Liver (tissue), 9 donors: ENCODE data around the gene SERPINB8. TPM values are rescaled to one million over a fixed set of nuclear protein-coding genes. Genes with fewer than 3 reads are reported as not detected.

ENCODE experiments used
- DNase-seq: peaks from one replicate; pipeline ENCODE4 v3.0.0-alpha.2; 2017; ENCODE audit warnings: low spot score
- H3K27ac ChIP-seq, 2 donors: one replicate each; pipeline ENCODE4 v1.7.0; 2013; ENCODE audit warnings: inconsistent platforms in 2 of 2, low read length in 2 of 2, control low read depth in 1 of 2, low read depth in 1 of 2, mild to moderate bottlenecking in 1 of 2
- H3K27me3 ChIP-seq, 4 donors: one replicate each; pipeline versions ENCODE4 v1.6.1 to v1.7.0; 2013; ENCODE audit warnings: low read length in 3 of 4, inconsistent platforms in 1 of 4, mild to moderate bottlenecking in 1 of 4, moderate library complexity in 1 of 4; ENCODE audit not compliant: control insufficient read depth in 4 of 4, insufficient read depth in 4 of 4
- H3K36me3 ChIP-seq, 4 donors: one replicate each; pipeline versions ENCODE4 v1.6.1 to v1.7.0; 2013; ENCODE audit warnings: low read length in 3 of 4, mild to moderate bottlenecking in 3 of 4, low read depth in 1 of 4, moderate library complexity in 1 of 4; ENCODE audit not compliant: control insufficient read depth in 4 of 4, insufficient read depth in 3 of 4
- H3K4me1 ChIP-seq, 4 donors: one replicate each; pipeline versions ENCODE4 v1.6.1 to v1.7.0; 2013; ENCODE audit warnings: low read length in 3 of 4, mild to moderate bottlenecking in 3 of 4, moderate library complexity in 1 of 4; ENCODE audit not compliant: control insufficient read depth in 4 of 4, insufficient read depth in 4 of 4
- H3K4me3 ChIP-seq, 3 donors: one replicate each; pipeline versions ENCODE4 v1.6.1 to v1.7.0; 2013; ENCODE audit warnings: low read length in 3 of 3, control low read depth in 1 of 3, low read depth in 1 of 3, mild to moderate bottlenecking in 1 of 3
- H3K9ac ChIP-seq, 2 donors: one replicate each; pipeline ENCODE4 v1.7.0; 2013; ENCODE audit warnings: low read length in 2 of 2, mild to moderate bottlenecking in 2 of 2, moderate library complexity in 2 of 2, control low read depth in 1 of 2, low read depth in 1 of 2
- H3K9me3 ChIP-seq, 4 donors: one replicate each; pipeline versions ENCODE4 v1.6.1 to v1.7.0; 2013; ENCODE audit warnings: low read length in 3 of 4; ENCODE audit not compliant: control insufficient read depth in 4 of 4
- EGR1 ChIP-seq, 2 donors: IDR thresholded peaks; 2 replicates each; pipeline ENCODE4 v1.6.1; 2016 to 2018; ENCODE audit warnings: antibody characterized with exemption in 2 of 2, low read depth in 2 of 2
- FOXA1 ChIP-seq: IDR thresholded peaks from 2 replicates; pipeline ENCODE4 v1.6.1; 2016; ENCODE audit warnings: antibody characterized with exemption
- FOXA2 ChIP-seq: IDR thresholded peaks from 2 replicates; pipeline ENCODE4 v1.6.1; 2016; ENCODE audit warnings: antibody characterized with exemption
- GABPA ChIP-seq, 2 donors: IDR thresholded peaks in 1 of 2; conservative IDR thresholded peaks in 1 of 2; 2 replicates each; pipeline ENCODE4 v1.6.1; 2016; ENCODE audit warnings: antibody characterized with exemption in 2 of 2, mild to moderate bottlenecking in 1 of 2, moderate library complexity in 1 of 2
- HNF4A ChIP-seq, 2 donors: conservative IDR thresholded peaks; 2 replicates each; pipeline ENCODE4 v1.6.1; 2016; ENCODE audit warnings: antibody characterized with exemption in 2 of 2, mild to moderate bottlenecking in 2 of 2
- HNF4G ChIP-seq: IDR thresholded peaks from 2 replicates; pipeline ENCODE4 v1.6.1; 2016; ENCODE audit warnings: antibody characterized with exemption
- JUND ChIP-seq, 2 donors: IDR thresholded peaks; 2 replicates each; pipeline ENCODE4 v1.6.1; 2016; ENCODE audit warnings: antibody characterized with exemption in 2 of 2
- NR2F2 ChIP-seq: IDR thresholded peaks from 2 replicates; pipeline ENCODE4 v1.6.1; 2016; ENCODE audit warnings: antibody characterized with exemption
- RAD21 ChIP-seq, 2 donors: IDR thresholded peaks; 2 replicates each; pipeline ENCODE4 v1.6.1; 2016; ENCODE audit warnings: antibody characterized with exemption in 2 of 2, mild to moderate bottlenecking in 2 of 2
- RXRA ChIP-seq, 2 donors: IDR thresholded peaks; 2 replicates each; pipeline ENCODE4 v1.6.1; 2017 to 2018; ENCODE audit warnings: antibody characterized with exemption in 2 of 2, mild to moderate bottlenecking in 1 of 2
- SP1 ChIP-seq: IDR thresholded peaks from 2 replicates; pipeline ENCODE4 v1.6.1; 2018; ENCODE audit warnings: antibody characterized with exemption, mild to moderate bottlenecking
- TAF1 ChIP-seq: conservative IDR thresholded peaks from 2 replicates; pipeline ENCODE4 v1.6.1; 2016; ENCODE audit warnings: antibody characterized with exemption, mild to moderate bottlenecking
- YY1 ChIP-seq: IDR thresholded peaks from 2 replicates; pipeline ENCODE4 v1.6.1; 2016; ENCODE audit warnings: antibody characterized with exemption, mild to moderate bottlenecking
- WGBS: extraction: QIAGEN DNeasy Blood & Tissue Kit; methylation state at CpG from one replicate; pipeline ENCODE4 v1.1.7; 2013; 5-methylcytosine and 5-hydroxymethylcytosine counted together
- polyA plus RNA-seq, 2 donors: library from polyadenylated mRNA; stranded (reverse) in 1 of 2; unstranded in 1 of 2; fragments of 200-250 nt in 1 of 2; fragments of >200 nt in 1 of 2; fragmentation: Nextera tagmentation in 1 of 2; extraction: Ambion mirVana in 1 of 2; gene quantifications; one replicate each; pipeline versions ENCODE4 v1.2.1 to v1.2.3, GENCODE V29; 2013 to 2015
- total RNA-seq, 2 donors: library from RNA; depleted of rRNA; stranded (reverse); fragments of >200 nt; gene quantifications; one replicate each; pipeline ENCODE4 v1.2.3, GENCODE V29; 2014
- TF ChIP-seq, protein P1 (sequence below): IDR thresholded peaks from 2 replicates; pipeline ENCODE4 v1.6.1; 2016; ENCODE audit warnings: antibody characterized with exemption
- TF ChIP-seq, protein P2 (sequence below): IDR thresholded peaks from 2 replicates; pipeline ENCODE4 v1.6.1; 2016; ENCODE audit warnings: antibody characterized with exemption
- TF ChIP-seq, protein P3 (sequence below): fragments of 150-350 bp; IDR thresholded peaks from 2 replicates; pipeline ENCODE4 v1.5.1; 2017; ENCODE audit warnings: improper control_type of control experiment, low read depth, low read length; ENCODE audit not compliant: missing input control
- TF ChIP-seq, protein P4 (sequence below): IDR thresholded peaks from 2 replicates; pipeline ENCODE4 v1.6.1; 2016; ENCODE audit warnings: antibody characterized with exemption
- TF ChIP-seq, protein P5 (sequence below): IDR thresholded peaks from 2 replicates; pipeline ENCODE4 v1.6.1; 2016; ENCODE audit warnings: antibody characterized with exemption, mild to moderate bottlenecking
- donor health status: healthy.
- donor health status: healthy.
- donor health status: healthy.
- donor health status: healthy.
- donor health status: healthy.

SERPINB8 gene
- total and polyA plus RNA-seq, 4 donors: 2.5 to 8.6 (median 6.7) TPM

DNA sequence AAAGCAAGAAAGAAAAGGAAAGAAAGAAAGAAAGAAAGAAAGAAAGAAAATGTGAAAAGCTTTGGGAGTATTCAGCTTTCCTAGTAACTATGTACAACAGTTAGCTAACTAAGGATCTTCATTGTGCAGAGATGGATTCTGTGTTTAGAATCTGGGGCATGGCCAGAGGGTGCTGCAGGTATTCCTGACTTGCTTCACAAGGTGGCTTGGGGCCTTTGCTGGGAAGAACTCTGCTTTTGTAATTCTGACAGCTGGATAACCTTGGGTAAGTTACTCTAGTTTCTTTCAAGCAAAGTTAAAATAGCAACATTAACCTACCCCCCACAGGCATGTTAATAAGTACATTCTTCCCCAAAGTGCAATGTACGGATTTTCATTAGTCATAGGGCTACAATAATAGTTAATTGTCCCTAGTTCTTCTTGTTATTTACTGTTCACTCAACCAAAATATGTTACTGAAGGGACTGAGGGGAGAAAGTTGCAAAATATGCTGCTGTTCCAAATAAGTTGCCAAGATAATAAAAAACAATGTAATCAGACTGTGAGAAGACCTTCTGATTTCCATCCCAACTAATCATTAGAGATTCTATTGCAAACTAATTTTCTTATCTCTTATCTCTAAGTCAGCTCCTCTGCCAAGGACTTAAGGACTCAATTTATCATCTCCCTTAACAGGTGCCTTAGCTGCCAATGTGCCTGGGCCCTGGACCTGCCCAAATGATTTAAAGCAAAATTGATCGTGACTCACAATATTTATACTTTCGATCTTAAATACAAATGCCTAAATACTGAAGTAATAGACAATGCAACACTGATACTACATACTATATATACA, 50.3 kb downstream of the SERPINB8 start:
- Histone ChIP-seq H3K4me3 (no peak overlapping the region), H3K27me3 (no peaks in the 10 kb centered on the region), H3K9me3 (no peaks in the 10 kb centered on the region), H3K9ac (no peak overlapping the region), H3K4me1 (no peaks in the 10 kb centered on the region), H3K36me3 (no peaks in the 10 kb centered on the region), H3K27ac (no peak overlapping the region)
- WGBS: 88% methylated on average over 3 of the region's 3 CpGs
- no peak for DNase-seq
- TF ChIP-seq FOXA2: no peak
- no peak for TF ChIP-seq FOXA1
- TF ChIP-seq, protein P1, sequence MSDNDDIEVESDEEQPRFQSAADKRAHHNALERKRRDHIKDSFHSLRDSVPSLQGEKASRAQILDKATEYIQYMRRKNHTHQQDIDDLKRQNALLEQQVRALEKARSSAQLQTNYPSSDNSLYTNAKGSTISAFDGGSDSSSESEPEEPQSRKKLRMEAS: no peak
- TF ChIP-seq, protein P2, sequence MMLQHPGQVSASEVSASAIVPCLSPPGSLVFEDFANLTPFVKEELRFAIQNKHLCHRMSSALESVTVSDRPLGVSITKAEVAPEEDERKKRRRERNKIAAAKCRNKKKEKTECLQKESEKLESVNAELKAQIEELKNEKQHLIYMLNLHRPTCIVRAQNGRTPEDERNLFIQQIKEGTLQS: no peak
- TF ChIP-seq, protein P3, sequence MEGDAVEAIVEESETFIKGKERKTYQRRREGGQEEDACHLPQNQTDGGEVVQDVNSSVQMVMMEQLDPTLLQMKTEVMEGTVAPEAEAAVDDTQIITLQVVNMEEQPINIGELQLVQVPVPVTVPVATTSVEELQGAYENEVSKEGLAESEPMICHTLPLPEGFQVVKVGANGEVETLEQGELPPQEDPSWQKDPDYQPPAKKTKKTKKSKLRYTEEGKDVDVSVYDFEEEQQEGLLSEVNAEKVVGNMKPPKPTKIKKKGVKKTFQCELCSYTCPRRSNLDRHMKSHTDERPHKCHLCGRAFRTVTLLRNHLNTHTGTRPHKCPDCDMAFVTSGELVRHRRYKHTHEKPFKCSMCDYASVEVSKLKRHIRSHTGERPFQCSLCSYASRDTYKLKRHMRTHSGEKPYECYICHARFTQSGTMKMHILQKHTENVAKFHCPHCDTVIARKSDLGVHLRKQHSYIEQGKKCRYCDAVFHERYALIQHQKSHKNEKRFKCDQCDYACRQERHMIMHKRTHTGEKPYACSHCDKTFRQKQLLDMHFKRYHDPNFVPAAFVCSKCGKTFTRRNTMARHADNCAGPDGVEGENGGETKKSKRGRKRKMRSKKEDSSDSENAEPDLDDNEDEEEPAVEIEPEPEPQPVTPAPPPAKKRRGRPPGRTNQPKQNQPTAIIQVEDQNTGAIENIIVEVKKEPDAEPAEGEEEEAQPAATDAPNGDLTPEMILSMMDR: no peak
- TF ChIP-seq HNF4A (conservative IDR thresholded peaks at IDR 0.05): no peak
- TF ChIP-seq RXRA (IDR thresholded peaks at IDR 0.05): no peak
- TF ChIP-seq NR2F2: no peak
- TF ChIP-seq RAD21 (IDR thresholded peaks at IDR 0.05): no peak
- TF ChIP-seq YY1: no peak
- no peak for TF ChIP-seq HNF4G
- no peak for TF ChIP-seq SP1
- no peak for TF ChIP-seq GABPA (IDR thresholded peaks at IDR 0.05 in 1 of 2, conservative IDR thresholded peaks at IDR 0.05 in 1 of 2)
- TF ChIP-seq, protein P4, sequence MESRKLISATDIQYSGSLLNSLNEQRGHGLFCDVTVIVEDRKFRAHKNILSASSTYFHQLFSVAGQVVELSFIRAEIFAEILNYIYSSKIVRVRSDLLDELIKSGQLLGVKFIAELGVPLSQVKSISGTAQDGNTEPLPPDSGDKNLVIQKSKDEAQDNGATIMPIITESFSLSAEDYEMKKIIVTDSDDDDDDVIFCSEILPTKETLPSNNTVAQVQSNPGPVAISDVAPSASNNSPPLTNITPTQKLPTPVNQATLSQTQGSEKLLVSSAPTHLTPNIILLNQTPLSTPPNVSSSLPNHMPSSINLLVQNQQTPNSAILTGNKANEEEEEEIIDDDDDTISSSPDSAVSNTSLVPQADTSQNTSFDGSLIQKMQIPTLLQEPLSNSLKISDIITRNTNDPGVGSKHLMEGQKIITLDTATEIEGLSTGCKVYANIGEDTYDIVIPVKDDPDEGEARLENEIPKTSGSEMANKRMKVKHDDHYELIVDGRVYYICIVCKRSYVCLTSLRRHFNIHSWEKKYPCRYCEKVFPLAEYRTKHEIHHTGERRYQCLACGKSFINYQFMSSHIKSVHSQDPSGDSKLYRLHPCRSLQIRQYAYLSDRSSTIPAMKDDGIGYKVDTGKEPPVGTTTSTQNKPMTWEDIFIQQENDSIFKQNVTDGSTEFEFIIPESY: no peak
- no peak for TF ChIP-seq EGR1 (IDR thresholded peaks at IDR 0.05; ENCODE audit: low read depth in 2 of 2)
- TF ChIP-seq JUND (IDR thresholded peaks at IDR 0.05): no peak
- TF ChIP-seq, protein P5, sequence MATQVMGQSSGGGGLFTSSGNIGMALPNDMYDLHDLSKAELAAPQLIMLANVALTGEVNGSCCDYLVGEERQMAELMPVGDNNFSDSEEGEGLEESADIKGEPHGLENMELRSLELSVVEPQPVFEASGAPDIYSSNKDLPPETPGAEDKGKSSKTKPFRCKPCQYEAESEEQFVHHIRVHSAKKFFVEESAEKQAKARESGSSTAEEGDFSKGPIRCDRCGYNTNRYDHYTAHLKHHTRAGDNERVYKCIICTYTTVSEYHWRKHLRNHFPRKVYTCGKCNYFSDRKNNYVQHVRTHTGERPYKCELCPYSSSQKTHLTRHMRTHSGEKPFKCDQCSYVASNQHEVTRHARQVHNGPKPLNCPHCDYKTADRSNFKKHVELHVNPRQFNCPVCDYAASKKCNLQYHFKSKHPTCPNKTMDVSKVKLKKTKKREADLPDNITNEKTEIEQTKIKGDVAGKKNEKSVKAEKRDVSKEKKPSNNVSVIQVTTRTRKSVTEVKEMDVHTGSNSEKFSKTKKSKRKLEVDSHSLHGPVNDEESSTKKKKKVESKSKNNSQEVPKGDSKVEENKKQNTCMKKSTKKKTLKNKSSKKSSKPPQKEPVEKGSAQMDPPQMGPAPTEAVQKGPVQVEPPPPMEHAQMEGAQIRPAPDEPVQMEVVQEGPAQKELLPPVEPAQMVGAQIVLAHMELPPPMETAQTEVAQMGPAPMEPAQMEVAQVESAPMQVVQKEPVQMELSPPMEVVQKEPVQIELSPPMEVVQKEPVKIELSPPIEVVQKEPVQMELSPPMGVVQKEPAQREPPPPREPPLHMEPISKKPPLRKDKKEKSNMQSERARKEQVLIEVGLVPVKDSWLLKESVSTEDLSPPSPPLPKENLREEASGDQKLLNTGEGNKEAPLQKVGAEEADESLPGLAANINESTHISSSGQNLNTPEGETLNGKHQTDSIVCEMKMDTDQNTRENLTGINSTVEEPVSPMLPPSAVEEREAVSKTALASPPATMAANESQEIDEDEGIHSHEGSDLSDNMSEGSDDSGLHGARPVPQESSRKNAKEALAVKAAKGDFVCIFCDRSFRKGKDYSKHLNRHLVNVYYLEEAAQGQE: no peak
- TF ChIP-seq TAF1: no peak
